Middle frontal gyrus (tissue), 1 donor: ENCODE data around the gene C3.
"Not testable (repeated sequence)": the region's sequence is repeated elsewhere in the genome, so short reads cannot be mapped to it uniquely, and the experiment has no call there.

Experiments used
- DNase-seq: peaks from one replicate; pipeline ENCODE4 v3.0.0-alpha.2; 2015; ENCODE audit warnings: low spot score; ENCODE audit errors: extremely low spot score

The C3 gene

DNA sequence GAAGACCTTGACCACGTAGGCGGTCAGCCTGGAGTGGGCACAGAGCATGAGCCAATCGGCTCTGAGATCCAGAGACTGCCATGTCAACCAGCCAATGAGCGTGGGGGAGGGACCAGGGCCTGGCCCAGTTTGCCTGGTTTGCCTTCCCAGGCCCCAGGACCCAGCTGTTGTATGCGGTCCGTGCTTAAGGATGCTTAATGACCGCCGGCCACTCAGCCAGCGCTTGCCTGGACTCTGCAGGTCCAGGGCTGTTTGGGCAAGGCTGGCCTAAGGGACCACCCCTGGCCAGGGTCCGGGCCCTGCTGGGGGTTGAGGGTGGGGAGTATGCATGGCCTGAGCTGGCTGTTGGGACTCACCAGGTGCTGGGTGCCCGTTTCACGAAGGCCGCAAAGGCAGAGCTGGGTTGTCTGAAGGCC is 27.4 kb downstream of the C3 start:
- DNase-seq: no peak

DNA sequence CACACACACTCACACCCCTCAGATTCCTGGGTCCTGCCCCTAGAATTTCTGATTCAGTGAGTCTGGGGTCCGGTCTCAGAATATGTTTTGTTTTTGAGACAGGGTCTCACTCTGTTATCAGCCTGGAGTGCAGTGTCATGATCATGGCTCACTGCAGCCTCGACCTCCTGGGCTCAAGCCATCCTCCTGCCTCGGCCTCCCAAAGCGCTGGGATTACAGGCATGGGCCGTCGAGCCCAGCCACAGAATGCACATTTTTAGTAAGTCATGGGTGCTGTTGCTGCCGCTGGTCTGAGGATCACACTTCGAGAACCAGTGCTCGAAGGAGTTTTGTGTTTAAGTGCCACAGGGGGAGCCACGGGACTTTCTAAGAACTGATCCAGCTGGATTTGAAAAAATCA is 28.4 kb downstream of the C3 start:
- DNase-seq: no peak

DNA sequence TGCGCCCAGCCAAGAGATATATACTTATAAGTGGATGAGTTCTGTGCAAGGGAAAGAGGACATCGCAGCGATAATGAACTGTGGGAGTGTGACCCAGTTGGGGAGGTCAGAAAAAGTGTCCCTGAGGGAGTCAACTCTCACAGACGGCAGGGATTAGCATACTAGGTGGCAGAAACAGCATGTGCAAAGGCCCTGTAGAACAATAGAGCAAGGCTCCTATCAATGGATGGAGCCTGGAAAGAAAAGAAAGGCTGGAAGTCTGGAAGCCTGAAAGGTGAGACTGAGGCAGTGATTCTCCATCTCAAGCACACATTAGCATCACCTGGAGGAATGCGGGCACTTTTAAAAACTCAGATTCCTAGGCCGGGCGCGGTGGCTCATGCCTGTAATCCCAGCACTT is 29.1 kb downstream of the C3 start:
- DNase-seq: no peak

DNA sequence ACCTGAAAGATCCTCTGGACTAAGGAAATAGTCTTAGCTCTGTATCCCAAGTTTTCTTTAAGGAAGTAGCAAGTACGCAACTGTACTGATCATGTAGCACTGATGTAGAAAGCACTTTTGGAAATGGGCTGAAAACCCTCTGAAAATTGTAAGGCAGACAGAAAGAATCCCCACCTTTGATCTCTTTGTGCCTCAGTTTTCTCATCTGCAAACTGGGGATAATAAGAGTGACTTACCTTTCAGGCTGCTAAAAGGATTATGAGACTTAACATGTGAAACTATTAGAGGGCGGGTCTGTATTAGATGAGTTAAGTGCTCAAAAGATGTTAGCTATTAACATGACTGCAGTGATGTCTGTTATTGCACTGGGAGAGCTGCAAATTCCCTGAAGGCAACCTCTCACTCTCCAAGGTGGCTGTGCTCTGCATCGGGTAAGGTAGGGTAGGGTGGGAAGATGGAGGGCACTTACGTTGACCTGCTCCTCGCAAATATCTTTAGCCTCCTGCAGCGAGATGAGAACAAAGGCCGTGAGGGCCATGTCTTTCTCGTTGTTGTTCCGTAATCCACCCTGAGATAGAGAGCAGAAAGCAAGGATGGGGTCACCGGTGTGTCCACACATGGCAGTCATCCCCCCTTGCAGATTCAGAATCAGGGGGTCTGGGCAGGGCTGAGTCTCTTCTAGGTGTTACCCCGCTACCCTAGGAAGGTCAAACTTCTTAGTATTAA is 30.1 kb downstream of the C3 start:
- DNase-seq: no peak

DNA sequence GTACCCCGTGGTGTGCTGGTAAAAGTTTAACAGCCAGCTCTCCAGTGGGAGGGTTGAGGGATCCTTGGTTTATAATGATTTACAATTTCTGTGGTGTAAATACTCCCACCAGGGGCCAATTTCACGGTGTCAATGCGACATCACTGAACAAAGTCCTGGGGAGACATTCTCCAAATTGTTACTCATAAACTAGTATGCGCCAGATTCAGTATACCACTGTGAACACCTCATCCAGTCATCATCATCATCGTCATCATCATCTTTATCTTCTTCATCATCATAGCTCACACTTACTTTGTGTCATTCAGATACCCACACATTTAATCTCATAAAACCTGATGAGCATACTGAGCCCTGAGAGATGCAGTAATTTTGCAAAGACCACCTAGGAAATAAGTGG is 33.3 kb downstream of the C3 start:
- DNase-seq: no peak

DNA sequence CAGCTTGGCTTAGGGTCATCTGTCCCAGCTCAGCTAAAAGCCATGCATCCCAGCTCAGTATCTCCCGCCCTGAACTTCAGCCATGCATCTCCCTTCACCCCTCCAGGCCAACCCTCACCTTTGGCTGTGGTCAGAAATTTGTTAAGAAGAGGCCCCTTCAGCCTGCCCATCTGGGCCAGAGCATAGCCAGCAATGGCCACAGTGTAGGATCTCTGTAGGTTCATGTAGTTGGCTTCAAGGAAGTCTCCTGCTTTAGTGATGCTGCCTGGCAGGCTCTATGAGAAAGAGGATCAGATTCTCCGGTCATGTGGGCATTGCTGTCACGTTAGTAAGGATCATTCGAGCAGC is 33.8 kb downstream of the C3 start:
- DNase-seq: no peak

DNA sequence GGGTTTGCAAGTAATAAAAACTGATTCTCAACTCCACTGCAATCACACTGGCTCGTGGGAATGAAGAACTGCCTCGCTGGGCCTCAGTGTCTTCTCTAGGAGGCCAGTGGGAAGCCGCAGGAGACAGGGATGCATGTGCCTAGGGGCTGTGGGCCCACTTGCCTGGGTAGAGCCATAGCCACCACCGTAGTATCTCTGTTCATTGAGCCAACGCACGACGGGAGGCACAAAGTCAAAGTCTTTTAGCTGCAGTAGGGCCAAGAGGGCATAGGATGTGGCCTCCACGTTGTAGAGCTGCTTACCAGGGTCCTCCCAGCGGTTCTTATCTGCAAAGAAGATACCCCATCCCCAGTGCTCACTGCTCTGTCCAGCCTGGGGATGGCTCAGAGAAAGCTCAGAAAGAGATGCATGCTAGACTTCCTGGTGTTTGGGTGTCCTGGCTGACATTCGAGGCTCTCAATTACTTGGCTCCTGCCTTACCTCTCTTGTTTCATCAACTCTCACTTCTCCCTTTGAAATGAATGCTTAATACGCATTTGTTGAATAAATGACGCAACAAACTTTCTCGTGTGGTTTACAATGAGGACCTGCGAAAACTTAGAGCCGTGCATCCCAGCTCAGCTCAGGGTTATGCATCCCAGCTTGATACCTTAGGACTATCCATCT is 34.4 kb downstream of the C3 start:
- DNase-seq: no peak

DNA sequence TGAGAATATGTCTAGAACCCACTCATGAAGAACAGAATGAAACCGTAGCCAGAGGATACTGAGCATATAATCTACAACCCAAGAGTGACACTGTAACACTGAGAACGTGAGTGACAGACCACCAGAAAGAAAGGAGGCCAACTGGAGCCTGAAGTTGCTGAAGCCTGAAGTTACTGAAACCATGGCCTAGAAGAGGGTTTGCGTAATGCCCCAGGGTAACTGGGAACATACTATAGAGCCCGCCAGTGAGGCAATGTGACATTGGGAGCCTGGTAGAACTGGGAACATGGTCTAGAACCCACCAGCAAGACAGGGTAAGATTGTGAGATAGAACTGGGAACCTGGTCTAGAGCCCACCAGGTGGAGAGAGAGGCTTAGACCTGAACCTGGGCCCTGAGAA is 35.0 kb downstream of the C3 start:
- DNase-seq: no peak

DNA sequence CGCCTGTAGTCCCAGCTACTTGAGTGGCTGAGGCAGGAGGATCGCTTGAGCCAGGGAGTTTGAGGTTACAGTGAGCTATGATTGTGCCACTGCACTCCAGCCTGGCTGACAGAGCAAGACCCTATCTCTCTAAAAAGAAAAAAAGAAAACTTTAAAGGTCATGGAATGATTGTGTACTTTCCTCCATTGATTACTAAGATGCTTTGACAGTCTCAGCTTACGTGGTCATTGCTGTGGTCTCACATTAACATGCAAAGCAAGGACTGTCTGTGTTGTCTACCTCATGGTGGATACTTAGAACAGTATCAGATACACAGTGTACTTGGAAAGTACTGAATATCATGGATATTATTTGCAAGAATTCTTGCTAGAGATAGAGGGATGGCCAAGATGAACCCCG is 36.5 kb downstream of the C3 start:
- no peak for DNase-seq

DNA sequence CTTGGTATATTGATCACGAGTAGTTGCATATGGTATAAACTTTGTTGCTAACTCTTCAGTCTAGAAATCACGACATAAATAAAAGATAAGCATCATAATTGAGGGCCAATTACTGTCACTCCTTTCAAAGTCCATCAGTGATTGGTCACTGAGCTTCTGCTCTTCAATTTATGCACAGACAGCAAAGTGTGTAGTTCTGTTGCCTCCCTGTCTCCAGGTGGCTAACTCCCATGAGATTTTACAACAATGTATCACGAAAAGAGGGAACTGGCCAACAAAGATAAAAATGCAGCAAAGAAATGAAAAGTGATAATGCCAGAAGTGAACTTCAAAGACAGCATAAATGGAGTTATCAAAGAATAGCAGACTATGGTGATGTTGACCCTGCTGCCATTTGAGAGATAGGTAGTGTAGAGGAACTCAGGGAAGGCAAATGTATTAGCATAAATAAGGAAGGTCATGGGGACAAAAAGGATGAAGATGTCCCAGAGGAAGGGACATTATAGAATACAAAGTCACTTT is 37.8 kb downstream of the C3 start:
- no peak for DNase-seq

DNA sequence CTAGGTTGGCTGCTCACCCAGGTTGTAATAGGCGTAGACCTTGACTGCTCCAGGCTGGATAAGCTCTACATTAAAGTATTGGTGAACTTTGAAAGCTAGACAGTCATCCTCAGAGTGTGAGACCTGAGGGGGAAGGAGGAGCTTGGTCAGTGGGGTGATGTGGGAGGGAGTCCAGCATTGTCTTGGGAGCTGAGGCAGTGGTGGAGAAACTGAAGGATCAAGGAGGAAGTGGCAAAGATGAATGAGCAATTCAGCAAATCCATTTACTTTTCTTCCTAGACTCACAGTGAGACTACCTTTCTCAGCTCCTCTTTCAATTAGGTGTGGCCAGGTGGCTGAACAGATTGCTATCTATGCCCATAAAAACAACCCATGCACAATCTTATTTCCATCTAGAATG is 40.3 kb downstream of the C3 start:
- no peak for DNase-seq

DNA sequence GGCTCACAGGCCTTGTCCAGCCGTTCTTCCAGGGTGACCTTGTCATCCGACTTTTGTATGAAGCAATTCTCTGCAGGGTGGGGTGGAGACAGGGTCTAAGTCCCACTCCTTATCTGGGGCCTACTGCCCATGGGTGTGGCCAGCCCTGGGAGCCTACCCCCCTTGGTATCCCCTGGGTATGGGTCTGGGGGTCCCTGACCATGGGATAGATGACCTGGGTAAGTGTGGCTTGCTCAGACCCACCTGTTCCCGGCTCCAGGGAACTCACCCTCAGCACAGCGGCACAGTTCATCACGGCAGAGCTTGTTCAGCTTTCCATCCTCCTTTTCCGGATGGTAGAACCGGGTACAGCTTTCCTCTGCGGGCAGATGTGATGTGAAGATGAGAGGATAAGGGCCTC is 41.3 kb downstream of the C3 start:
- no peak for DNase-seq

DNA sequence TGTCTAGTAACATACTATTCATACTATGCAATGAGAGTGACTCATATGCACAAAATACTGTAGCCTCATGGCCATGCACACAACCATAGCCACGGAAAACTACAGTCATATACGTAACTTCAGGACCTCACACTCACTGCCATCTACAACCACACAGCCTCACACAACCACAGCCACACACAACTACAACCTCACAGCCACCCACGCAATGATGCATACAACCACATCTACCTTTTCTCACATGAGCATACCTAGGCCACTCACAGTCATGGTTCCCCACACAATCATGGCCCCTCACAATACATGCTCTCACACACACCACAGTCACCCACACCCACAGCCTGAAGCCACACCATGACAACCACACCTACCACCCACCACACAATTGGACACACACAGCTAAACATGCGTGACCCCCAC is 41.8 kb downstream of the C3 start:
- no peak for DNase-seq

DNA sequence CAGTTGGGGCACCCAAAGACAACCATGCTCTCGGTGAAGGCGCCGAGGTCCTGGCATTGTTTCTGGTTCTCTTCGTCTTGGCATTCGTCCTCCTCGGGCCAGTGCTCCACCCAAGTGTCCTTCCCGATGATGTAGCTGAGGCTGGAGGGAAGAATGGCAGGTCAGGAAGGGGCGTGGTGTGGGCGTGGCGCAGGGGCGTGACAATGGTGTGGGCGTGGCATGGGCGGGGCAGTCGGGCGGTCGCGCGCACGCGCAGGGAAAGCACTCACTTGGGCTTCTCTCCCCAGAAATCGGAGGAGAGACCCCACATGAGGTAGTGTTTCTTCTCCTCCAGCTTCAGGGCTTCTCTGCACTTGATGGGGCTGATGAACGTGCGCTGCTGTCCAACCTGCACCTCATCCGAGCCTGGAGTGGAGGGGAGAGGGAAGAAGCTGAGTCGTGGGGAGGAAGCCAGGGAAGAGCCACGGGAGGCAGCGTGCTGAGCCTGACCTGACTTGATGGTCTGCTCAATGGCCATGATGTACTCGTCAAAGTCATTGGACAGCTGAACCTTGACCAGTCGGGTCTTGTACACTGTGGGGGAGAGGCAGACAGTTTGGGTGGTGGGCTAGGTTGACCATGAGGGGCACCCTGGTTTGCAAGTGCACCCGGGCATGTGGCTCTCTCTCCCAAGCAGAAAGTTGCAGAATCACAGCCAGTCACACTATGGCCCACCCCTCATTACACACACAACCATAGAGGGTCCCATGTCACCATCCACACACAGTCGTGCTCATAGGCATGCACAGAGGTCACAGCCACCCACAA is 42.4 kb downstream of the C3 start:
- DNase-seq: no peak

DNA sequence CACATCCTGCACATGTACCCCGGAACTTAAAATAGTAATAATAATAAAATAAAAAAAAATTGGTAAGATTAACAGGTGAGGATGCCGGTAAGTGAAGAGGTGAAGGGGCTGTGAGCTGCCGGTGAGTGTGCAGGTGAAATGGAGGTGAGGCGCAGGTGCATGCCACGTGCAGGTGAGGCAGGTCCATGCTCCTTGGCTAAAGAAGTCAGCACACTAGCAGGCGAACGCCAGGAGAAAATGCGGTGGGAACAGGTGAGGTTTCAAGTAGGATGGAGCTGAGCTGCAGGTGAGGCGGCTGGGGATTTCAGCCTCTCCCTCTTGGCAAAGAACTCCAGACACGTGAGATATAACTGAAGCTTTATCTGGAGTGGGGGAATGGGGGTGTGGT is 43.0 kb downstream of the C3 start:
- no peak for DNase-seq

DNA sequence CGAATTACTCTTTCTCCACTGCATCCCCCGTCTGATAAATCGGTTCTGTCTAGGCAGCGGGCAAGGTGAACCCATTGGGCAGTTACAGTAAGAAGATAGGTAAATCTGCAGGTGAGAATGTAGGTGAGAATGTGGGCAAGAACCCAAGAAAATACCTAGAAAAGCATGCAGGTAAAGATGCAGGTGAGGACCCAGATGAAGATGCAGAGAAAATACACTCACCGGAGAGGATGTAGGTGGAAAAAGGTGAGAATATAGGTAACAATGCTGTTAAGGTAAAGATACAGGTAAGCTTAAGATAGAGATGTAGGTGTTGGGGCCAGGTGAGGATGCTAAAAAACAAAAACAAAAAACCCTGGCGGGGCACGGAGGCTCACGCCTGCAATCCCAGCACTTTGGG is 44.2 kb downstream of the C3 start:
- no peak for DNase-seq

DNA sequence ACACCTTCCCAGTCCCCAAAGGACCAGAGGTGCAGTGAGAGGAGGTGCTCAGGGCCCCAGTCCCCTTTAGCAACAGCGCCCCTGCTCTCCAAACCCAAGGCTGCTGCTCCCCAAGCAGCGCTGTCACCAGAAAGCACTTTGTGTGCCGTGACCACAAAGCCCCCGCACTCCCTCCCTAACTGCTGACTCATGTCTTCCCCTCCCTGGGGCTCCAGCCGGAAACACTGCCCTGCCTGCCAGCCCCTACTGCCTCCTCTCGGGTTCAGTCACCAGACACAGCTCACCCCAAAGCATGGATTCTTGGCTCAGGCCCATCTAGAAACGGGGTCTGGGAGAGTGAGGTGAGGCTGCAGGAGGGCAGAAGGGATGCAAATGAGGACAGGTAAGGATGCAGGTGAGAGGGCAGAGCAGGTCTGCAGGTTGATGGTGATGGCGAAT is 45.6 kb downstream of the C3 start:
- DNase-seq: no peak

DNA sequence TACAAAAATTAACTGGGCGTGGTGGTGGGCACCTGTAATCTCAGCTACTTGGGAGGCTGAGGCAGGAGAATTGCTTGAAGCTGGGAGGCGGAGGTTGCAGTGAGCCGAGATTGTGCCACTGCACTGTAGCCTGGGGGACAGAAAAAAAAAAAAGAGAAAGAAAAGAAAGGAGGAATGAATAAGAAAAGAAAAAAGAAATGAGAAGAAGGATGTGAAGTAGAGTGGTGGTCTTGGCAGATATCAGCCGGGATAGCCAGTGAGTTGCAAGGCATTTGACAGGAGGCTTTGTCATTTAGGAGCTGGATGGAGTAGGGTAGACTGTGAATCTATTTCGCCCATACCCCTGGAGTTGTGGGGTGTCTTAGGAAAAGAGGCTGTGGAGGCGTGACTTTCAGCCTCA is 46.0 kb downstream of the C3 start:
- DNase-seq: not testable (repeated sequence)

DNA sequence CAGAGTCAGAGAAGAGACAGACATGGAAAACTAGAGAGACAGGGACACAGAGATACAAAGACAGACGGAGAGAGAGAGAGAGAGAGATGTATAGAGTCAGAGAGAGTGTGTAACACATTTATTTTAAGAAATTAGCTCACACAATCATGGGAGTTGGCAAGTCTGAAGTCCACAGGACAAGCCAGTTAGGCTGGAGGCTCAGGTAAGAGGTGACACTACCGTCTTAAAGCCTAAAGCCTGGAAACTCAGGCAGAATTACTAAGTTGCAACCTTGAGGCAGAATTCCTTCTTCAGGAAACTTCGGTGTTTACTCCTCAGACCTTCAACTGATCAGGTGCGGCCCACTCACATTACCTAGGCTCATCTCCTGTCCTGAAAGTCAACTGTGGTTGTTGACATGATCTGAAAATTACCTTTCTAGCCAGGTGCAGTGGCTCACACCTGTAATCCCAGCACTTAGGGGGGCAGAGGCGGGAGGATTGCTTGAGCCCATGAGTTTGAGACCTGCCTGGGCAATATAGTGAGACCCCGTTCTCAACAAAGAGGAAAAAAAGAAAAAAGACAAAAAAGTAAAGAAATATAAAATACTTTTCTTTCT is 47.7 kb downstream of the C3 start:
- no peak for DNase-seq

DNA sequence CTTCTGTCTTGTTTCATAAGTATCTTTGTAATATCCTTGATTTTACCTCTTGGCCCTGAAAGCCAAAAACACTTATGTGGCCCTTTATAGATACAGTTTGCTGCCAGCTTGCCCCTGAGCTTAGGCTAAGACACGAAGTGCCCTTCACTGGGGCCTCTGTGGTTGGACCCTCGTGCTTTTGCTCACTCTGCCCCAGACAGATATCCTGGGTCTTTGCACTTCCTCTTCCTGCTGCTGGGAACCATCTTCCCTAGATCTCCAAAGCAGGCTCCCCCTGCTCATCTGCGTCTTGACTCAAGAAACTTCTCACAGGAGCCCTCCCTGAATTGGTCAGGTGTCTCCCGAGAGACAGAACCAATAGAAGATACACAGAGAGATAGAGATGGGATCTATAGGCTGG is 48.5 kb downstream of the C3 start:
- DNase-seq: no peak

DNA sequence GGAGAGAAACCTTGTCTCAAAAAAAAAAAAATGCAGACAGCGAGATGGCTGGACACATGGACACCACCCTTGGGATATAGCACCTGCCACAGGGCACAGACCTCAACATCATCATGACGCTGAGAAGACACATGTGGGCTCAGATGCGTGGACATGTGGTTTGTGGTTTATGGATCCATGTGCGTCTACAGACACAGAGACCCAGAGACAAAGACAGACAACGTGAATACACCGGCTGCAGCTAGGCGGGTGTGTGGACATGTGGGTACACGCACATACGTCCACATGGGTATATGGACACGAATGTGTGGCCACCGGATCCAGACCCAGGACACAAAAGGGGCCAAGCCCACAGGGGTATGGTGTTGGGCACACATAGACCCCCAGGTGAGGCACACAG is 51.8 kb downstream of the C3 start:
- no peak for DNase-seq

DNA sequence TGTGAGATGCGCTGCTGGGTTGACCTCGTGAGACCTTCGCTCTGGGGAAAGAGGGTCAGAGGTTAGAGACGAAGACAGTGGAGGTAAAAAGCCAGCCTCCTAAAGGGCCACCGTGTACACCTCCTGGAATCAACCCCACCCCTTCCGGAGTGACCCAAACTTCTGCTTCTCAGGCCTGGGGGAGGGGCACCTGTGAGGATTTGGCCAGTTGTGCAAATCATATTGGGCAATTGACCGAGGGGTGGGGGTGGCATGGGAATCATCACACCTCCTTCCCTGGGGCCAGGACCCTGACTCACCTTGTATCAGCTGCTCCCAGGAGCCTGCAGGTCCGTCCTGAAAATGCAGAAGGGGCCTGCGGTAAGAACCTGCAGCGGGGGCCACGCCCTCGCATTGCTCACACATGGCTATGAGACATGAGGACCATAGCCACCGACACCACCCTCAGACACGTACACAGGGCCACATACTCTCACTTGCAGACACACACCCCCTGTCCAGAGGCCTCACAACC is 53.3 kb downstream of the C3 start:
- DNase-seq: no peak
